Activated naive CD8-positive, alpha-beta T cell treated with anti-CD3 and anti-CD28 coated beads, Interleukin-2, amount 10 ng/mL, durations not matched to agents 7 days and 5 days (primary cell): ENCODE data around the gene SMOC2. TPM values are rescaled to one million over a fixed set of nuclear protein-coding genes. Genes with fewer than 3 reads are reported as not detected.
"Not testable (repeated sequence)": the region's sequence is repeated elsewhere in the genome, so short reads cannot be mapped to it uniquely, and the experiment has no call there.

Source experiments
- ATAC-seq: fragments of 150-1000 bp; cut with Tn5 transposase; one replicate; pipeline ENCODE4 v1.10.0; 2021; ENCODE audit warnings: low read depth, moderate library complexity
- POLR2A ChIA-PET: fragments of 350-600 bp; sonication (Branson Sonifier 250); formaldehyde crosslinking; loops from one replicate; lab custom pipeline; 2021; ENCODE audit warnings: antibody characterized with exemption; lab: Charles Lee
- DNase-seq: peaks from one replicate; pipeline ENCODE4 v3.0.0; 2021
- H3K27ac Mint-ChIP-seq: one replicate; pipeline ENCODE4 v1.8.0; 2022; ENCODE audit warnings: mild to moderate bottlenecking, mixed read lengths
- H3K27me3 Mint-ChIP-seq: one replicate; pipeline ENCODE4 v1.8.0; 2022; ENCODE audit warnings: mild to moderate bottlenecking, moderate library complexity, mixed read lengths
- H3K36me3 Mint-ChIP-seq: one replicate; pipeline ENCODE4 v1.8.0; 2021; ENCODE audit warnings: mild to moderate bottlenecking, mixed read lengths
- H3K4me1 Mint-ChIP-seq: one replicate; pipeline ENCODE4 v1.8.0; 2021; ENCODE audit warnings: mixed read lengths
- H3K4me3 Mint-ChIP-seq: one replicate; pipeline ENCODE4 v1.8.0; 2022; ENCODE audit warnings: mild to moderate bottlenecking, moderate library complexity, mixed read lengths
- H3K9me3 Mint-ChIP-seq: one replicate; pipeline ENCODE4 v1.8.0; 2021; ENCODE audit warnings: mixed read lengths
- total RNA-seq, 2 experiments: library from RNA; stranded (reverse); gene quantifications; one replicate each; pipeline ENCODE4 v1.2.3, GENCODE V29; 2021

The SMOC2 gene
- total RNA-seq, 2 experiments from 2014 or later = not detected

DNA sequence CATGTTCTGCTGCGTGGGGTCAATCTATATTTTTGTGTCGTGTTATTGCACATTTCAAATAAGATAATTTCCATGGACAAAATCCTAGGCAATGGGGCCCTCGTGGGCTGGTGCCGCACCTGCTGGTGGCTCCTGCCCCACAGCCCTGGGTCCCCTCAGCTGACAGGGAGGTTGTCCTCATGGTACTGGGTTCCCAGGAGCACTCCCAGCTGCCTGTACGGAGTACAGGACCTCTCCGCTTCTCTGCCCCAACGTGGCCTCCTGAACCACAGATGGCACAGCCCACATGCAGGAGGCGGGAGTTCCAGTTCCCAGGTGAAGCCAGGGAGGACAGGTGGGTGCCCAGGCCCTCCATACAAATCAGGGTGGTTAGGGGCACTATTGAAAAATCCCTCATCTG, 243.5 kb downstream of the SMOC2 start:
- ATAC-seq (no peak), DNase-seq (no peak)
- H3K9me3 Mint-ChIP-seq = no peaks in the 10 kb centered on the region
- no peaks in the 10 kb centered on the region for H3K27me3 Mint-ChIP-seq
- no peaks in the 10 kb centered on the region for H3K36me3 Mint-ChIP-seq
- H3K4me3 Mint-ChIP-seq = no peak overlapping the region
- POLR2A ChIA-PET = no interaction called here
- H3K27ac Mint-ChIP-seq = no peak overlapping the region
- H3K4me1 Mint-ChIP-seq = no peaks in the 10 kb centered on the region

GRCh38 chr6:168684906-168685305, 243.9 kb downstream of the SMOC2 start:
- no peak for DNase-seq
- no peak for ATAC-seq
- no peaks in the 10 kb centered on the region for H3K4me1 Mint-ChIP-seq
- POLR2A ChIA-PET = no interaction called here
- no peaks in the 10 kb centered on the region for H3K27me3 Mint-ChIP-seq
- no peak overlapping the region for H3K4me3 Mint-ChIP-seq
- H3K9me3 Mint-ChIP-seq = no peaks in the 10 kb centered on the region
- H3K36me3 Mint-ChIP-seq = no peaks in the 10 kb centered on the region
- no peak overlapping the region for H3K27ac Mint-ChIP-seq

- Mint-ChIP-seq H3K4me1 (no peaks in the 10 kb centered on the region), H3K4me3 (no peak overlapping the region), H3K27me3 (no peaks in the 10 kb centered on the region), H3K9me3 (no peaks in the 10 kb centered on the region), H3K36me3 (no peaks in the 10 kb centered on the region), H3K27ac (no peak overlapping the region)
- POLR2A ChIA-PET = no interaction called here
- DNase-seq (no peak), ATAC-seq (no peak)
Measured at GRCh38 chr6:168686029-168686738, 245.2 kb downstream of the SMOC2 start.

DNA sequence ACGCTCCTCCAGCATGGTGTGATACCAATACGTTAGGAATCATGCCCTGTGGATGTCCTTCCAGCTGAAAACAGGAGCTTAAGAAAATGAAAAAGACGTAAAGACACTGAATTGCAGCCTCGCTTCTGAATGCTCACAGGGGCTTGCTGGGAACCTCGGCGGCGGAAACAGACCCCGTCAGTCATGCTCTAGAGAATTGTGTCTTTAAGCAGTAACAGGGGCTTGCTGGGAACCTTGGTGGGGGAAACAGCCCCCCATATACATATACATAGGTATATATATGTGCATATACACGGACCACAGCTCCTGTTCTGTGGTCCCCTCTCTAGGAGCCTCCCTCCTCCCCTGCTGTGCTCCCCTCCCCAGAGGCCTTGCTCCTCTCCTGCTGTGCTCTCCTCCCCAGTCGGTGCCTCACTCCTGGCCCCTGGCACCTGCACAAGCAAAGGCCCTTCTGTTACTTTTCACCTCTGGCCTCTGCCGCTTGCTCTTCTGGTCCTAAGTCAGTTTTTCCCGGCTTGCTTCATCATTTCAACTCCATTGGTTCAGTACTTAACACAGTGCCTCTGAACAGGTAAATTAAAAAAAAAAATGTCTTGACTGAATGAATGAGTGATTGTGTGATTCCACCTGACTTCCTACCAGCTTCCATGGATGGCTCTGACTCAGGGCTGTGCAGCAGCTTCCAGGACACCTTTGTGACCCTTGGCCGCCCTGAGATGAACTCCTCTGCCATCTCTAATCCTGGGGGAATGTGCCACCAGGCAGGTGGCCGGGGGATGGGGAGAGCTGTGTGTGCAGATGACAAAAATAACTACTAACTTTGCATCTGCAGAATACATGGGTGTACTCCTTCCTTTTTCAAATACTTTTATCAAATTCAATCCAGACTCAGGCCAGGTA, 246.1 kb downstream of the SMOC2 start:
- Mint-ChIP-seq H3K36me3 (no peaks in the 10 kb centered on the region), H3K4me3 (no peak overlapping the region), H3K4me1 (no peaks in the 10 kb centered on the region), H3K9me3 (no peaks in the 10 kb centered on the region), H3K27ac (no peak overlapping the region), H3K27me3 (no peaks in the 10 kb centered on the region)
- DNase-seq (no peak), ATAC-seq (no peak)
- POLR2A ChIA-PET = no interaction called here

DNA sequence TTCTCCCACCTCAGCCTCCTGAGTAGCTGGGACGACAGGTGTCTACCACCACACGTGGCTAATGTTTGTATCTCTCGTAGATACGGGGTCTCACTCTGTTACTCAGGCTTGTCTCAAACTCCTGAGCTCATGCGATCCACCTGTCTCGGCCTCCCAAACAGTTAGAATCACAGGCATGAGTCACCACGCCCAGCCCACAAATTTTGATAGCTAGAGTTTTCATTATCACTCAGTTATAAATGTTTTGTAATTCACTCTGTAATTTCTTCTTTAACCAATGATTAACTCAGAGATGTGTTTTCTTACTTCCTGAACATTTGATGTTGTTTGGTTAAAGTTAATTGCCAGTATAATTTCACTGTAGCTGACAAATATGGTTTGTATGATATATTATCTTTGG, 249.3 kb downstream of the SMOC2 start:
- no peaks in the 10 kb centered on the region for H3K9me3 Mint-ChIP-seq
- H3K36me3 Mint-ChIP-seq = no peaks in the 10 kb centered on the region
- no peak overlapping the region for H3K4me3 Mint-ChIP-seq
- no peaks in the 10 kb centered on the region for H3K4me1 Mint-ChIP-seq
- no peak overlapping the region for H3K27ac Mint-ChIP-seq
- POLR2A ChIA-PET = no interaction called here
- DNase-seq (no peak), ATAC-seq (no peak)
- H3K27me3 Mint-ChIP-seq = no peaks in the 10 kb centered on the region

GRCh38 chr6:168691774-168692173, 250.8 kb downstream of the SMOC2 start:
- Mint-ChIP-seq H3K4me3 (no peak overlapping the region), H3K27me3 (no peaks in the 10 kb centered on the region), H3K27ac (no peak overlapping the region), H3K4me1 (no peaks in the 10 kb centered on the region), H3K9me3 (no peaks in the 10 kb centered on the region), H3K36me3 (no peaks in the 10 kb centered on the region)
- no peak for ATAC-seq
- POLR2A ChIA-PET = no interaction called here
- DNase-seq = no peak

- H3K36me3 Mint-ChIP-seq = no peaks in the 10 kb centered on the region
- H3K9me3 Mint-ChIP-seq = no peaks in the 10 kb centered on the region
- POLR2A ChIA-PET = no interaction called here
- no peak overlapping the region for H3K27ac Mint-ChIP-seq
- DNase-seq = no peak
- ATAC-seq = no peak
- H3K27me3 Mint-ChIP-seq = no peaks in the 10 kb centered on the region
- no peak overlapping the region for H3K4me3 Mint-ChIP-seq
- H3K4me1 Mint-ChIP-seq = no peaks in the 10 kb centered on the region
Measured at GRCh38 chr6:168692193-168692914, 251.4 kb downstream of the SMOC2 start.

DNA sequence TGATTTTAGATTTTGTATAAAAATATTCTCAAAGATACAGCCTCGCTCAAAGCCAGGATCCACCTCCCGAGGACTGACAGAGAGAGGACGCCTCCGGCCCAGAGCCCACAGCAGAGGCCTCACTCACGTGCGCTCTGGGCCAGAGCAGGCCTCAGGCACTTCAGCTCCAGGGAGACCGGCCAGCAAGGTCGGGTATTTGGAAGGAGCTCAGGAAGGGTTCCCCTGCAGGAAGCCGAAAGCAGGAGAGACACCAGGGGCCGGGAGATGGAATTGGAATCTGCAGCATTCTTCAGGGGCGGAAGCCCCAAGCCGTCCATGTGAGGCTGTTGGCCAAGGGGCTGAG, 251.9 kb downstream of the SMOC2 start:
- H3K4me3 Mint-ChIP-seq, POLR2A ChIA-PET: not testable (repeated sequence)

GRCh38 chr6:168694797-168695196, 253.8 kb downstream of the SMOC2 start:
- H3K4me3 Mint-ChIP-seq, POLR2A ChIA-PET, H3K36me3 Mint-ChIP-seq, H3K27ac Mint-ChIP-seq, DNase-seq, H3K9me3 Mint-ChIP-seq, H3K27me3 Mint-ChIP-seq, H3K4me1 Mint-ChIP-seq, ATAC-seq: not testable (repeated sequence)

More for the DNA sequence above, 251.9 kb downstream of the SMOC2 start:
- not testable (repeated sequence) for H3K27me3 Mint-ChIP-seq, H3K36me3 Mint-ChIP-seq, ATAC-seq, H3K27ac Mint-ChIP-seq, H3K9me3 Mint-ChIP-seq, DNase-seq, H3K4me1 Mint-ChIP-seq

GRCh38 chr6:168695701-168696100, 254.7 kb downstream of the SMOC2 start:
- H3K27ac Mint-ChIP-seq = no peak overlapping the region
- no peaks in the 10 kb centered on the region for H3K4me1 Mint-ChIP-seq
- no peak overlapping the region for H3K4me3 Mint-ChIP-seq

DNA sequence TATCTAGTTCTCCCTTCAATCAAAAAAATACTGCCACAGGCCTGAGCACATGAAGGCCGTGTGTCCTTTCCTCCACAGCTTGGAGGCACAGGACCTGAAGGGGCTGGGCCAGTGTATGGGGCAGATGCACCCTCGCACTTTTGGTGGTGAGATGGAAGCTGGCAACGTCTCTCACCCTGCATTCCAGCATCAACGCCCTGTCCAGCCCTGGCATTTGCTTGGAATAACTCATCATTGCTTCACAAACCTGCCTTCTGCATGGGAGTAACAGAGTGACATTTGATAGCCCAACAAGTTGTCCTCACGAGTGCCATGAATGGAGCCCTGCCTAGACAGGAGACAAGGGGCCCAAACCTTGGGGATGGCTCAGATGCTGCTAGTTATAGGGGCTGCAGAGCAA, 257.9 kb downstream of the SMOC2 start:
- no peaks in the 10 kb centered on the region for H3K27me3 Mint-ChIP-seq
- no peak overlapping the region for H3K27ac Mint-ChIP-seq
- no peak overlapping the region for H3K4me3 Mint-ChIP-seq
- H3K4me1 Mint-ChIP-seq = no peaks in the 10 kb centered on the region
- no peak for DNase-seq
- ATAC-seq = no peak
- H3K36me3 Mint-ChIP-seq = no peaks in the 10 kb centered on the region
- H3K9me3 Mint-ChIP-seq = no peaks in the 10 kb centered on the region
- POLR2A ChIA-PET = no interaction called here

More at GRCh38 chr6:168695701-168696100, 254.7 kb downstream of the SMOC2 start:
- POLR2A ChIA-PET = no interaction called here
- Mint-ChIP-seq H3K9me3 (no peaks in the 10 kb centered on the region), H3K36me3 (no peaks in the 10 kb centered on the region), H3K27me3 (no peaks in the 10 kb centered on the region)
- ATAC-seq (no peak), DNase-seq (no peak)

DNA sequence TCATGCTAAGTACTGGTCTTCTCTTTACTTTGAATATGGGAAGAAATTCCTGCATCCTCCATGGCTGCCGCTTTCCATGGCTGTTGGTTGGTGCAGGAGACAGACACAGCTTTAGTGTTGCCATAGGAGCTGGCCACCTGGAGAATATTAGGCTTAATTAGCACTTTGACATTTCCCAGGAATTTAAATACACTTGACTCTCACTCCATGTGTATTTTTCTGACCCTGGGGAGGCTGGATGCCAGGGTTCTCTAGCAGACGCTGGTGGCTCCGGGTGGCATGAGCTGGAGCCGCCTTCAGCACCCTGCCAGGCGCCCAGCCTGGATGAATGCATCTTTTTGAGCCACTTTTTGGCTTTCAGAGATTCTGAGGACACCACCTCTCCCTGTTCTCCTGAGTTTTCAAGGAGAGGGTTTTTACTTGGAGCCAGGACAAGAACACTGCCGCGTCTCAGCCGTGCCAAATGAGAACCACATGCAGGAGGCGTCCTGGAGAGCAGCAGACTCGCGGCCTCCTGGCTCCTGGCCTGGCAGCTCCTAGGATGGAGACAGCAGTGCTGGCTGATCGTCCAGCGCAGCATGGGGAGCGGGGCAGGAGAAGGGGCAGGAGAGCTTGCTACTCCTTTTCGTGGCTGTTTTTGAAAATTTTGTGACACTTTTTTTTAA, 258.8 kb downstream of the SMOC2 start:
- no peaks in the 10 kb centered on the region for H3K36me3 Mint-ChIP-seq
- H3K4me1 Mint-ChIP-seq = no peaks in the 10 kb centered on the region
- DNase-seq (no peak), ATAC-seq (no peak)
- H3K4me3 Mint-ChIP-seq = no peak overlapping the region
- H3K27me3 Mint-ChIP-seq = no peaks in the 10 kb centered on the region
- no peak overlapping the region for H3K27ac Mint-ChIP-seq
- POLR2A ChIA-PET = no interaction called here
- H3K9me3 Mint-ChIP-seq = no peaks in the 10 kb centered on the region

DNA sequence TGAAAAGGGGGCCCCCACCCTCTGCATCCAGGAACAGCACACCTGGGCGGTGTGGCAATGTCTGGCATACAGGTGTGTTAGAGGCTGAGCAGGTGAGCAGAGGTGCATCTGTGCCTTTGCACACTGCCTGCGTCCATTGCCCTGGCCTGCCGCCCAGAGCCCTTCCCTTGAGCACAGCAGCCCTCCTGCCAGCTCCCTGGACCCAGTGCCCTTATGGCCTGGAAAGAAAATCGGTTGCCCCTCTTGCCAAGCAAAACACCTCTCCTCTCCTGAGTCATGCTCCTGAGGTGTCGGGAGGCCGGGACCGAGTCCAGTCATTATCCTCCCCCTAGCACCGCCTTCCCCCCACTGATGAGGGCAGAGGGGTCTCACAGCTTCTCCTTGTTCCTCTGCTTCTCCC, 259.9 kb downstream of the SMOC2 start:
- Mint-ChIP-seq H3K4me3 (no peak overlapping the region), H3K36me3 (no peaks in the 10 kb centered on the region), H3K27me3 (no peaks in the 10 kb centered on the region), H3K9me3 (no peaks in the 10 kb centered on the region), H3K27ac (no peak overlapping the region), H3K4me1 (no peaks in the 10 kb centered on the region)
- POLR2A ChIA-PET = no interaction called here
- DNase-seq (no peak), ATAC-seq (no peak)
